ENCODE results near the gene LILRA2. TPM values are rescaled to one million over a fixed set of nuclear protein-coding genes. Genes with fewer than 3 reads are reported as not detected.

LILRA2 gene
- total and polyA plus RNA-seq, 9 donors = 0.51 to 1.6 (median 0.90) TPM

Other genes with a start within 250 kb of the LILRA2 start
- gene LILRA4, start 234.6 kb upstream of the LILRA2 start, total RNA-seq = not detected
- gene LILRA4, start 234.6 kb upstream of the LILRA2 start, polyA plus RNA-seq (ENCODE audit: insufficient read depth in 1 of 8, insufficient read length in 8 of 8, low replicate concordance in 1 of 8) = under 1 TPM in 1 of 8 donors, not detected in 7; 0.48 TPM
- gene LAIR1, start 208.9 kb upstream of the LILRA2 start, total RNA-seq = 5.3 TPM
- 10 to 100 TPM in 1 of 8 donors, 1 to 10 TPM in 7; 6.8 to 11.8 (median 7.4) TPM for gene LAIR1, start 208.9 kb upstream of the LILRA2 start, polyA plus RNA-seq (ENCODE audit: insufficient read depth in 1 of 8, insufficient read length in 8 of 8, low replicate concordance in 1 of 8)
- gene TTYH1, start 158.3 kb upstream of the LILRA2 start, total RNA-seq = 3.6 TPM
- 10 to 100 TPM in 1 of 8 donors, 1 to 10 TPM in 7; 2.7 to 13.1 (median 5.1) TPM for gene TTYH1, start 158.3 kb upstream of the LILRA2 start, polyA plus RNA-seq (ENCODE audit: insufficient read depth in 1 of 8, insufficient read length in 8 of 8, low replicate concordance in 1 of 8)
- 28.7 TPM for gene LENG8, start 124.6 kb upstream of the LILRA2 start, total RNA-seq
- 100 to 1,000 TPM in 6 of 8 donors, 10 to 100 TPM in 2; 47.6 to 155 (median 105) TPM for gene LENG8, start 124.6 kb upstream of the LILRA2 start, polyA plus RNA-seq (ENCODE audit: insufficient read depth in 1 of 8, insufficient read length in 8 of 8, low replicate concordance in 1 of 8)
- 2.7 TPM for gene LENG9, start 110.0 kb upstream of the LILRA2 start, total RNA-seq
- 1 to 10 TPM; 1.5 to 4.1 (median 2.5) TPM for gene LENG9, start 110.0 kb upstream of the LILRA2 start, polyA plus RNA-seq (ENCODE audit: insufficient read depth in 1 of 8, insufficient read length in 8 of 8, low replicate concordance in 1 of 8)
- gene CDC42EP5, start 100.5 kb upstream of the LILRA2 start, total RNA-seq = 39.4 TPM
- 10 to 100 TPM; 33.4 to 65.7 (median 46.5) TPM for gene CDC42EP5, start 100.5 kb upstream of the LILRA2 start, polyA plus RNA-seq (ENCODE audit: insufficient read depth in 1 of 8, insufficient read length in 8 of 8, low replicate concordance in 1 of 8)
- not detected for gene LAIR2, start 71.0 kb upstream of the LILRA2 start, total RNA-seq
- under 1 TPM in 2 of 8 donors, not detected in 6; 0.29 to 0.41 TPM for gene LAIR2, start 71.0 kb upstream of the LILRA2 start, polyA plus RNA-seq (ENCODE audit: insufficient read depth in 1 of 8, insufficient read length in 8 of 8, low replicate concordance in 1 of 8)
- gene LILRA1, start 19.8 kb downstream of the LILRA2 start, total RNA-seq = 0.31 TPM
- under 1 TPM; 0.30 to 0.73 (median 0.42) TPM for gene LILRA1, start 19.8 kb downstream of the LILRA2 start, polyA plus RNA-seq (ENCODE audit: insufficient read depth in 1 of 8, insufficient read length in 8 of 8, low replicate concordance in 1 of 8)
- gene LILRB1, start 56.7 kb downstream of the LILRA2 start, total RNA-seq = 0.53 TPM
- gene LILRB1, start 56.7 kb downstream of the LILRA2 start, polyA plus RNA-seq (ENCODE audit: insufficient read depth in 1 of 8, insufficient read length in 8 of 8, low replicate concordance in 1 of 8) = 1 to 10 TPM in 7 of 8 donors, under 1 TPM in 1; 0.98 to 2.1 (median 1.2) TPM
- gene LILRB4, start 89.2 kb downstream of the LILRA2 start, total RNA-seq = 0.71 TPM
- gene LILRB4, start 89.2 kb downstream of the LILRA2 start, polyA plus RNA-seq (ENCODE audit: insufficient read depth in 1 of 8, insufficient read length in 8 of 8, low replicate concordance in 1 of 8) = 1 to 10 TPM in 6 of 8 donors, under 1 TPM in 2; 0.93 to 2.1 (median 1.2) TPM
- gene KIR3DL3, start 150.7 kb downstream of the LILRA2 start, total RNA-seq = not detected
- gene KIR3DL3, start 150.7 kb downstream of the LILRA2 start, polyA plus RNA-seq (ENCODE audit: insufficient read depth in 1 of 8, insufficient read length in 8 of 8, low replicate concordance in 1 of 8) = not detected
- gene KIR2DL3, start 164.7 kb downstream of the LILRA2 start, total RNA-seq = not detected
- gene KIR2DL3, start 164.7 kb downstream of the LILRA2 start, polyA plus RNA-seq (ENCODE audit: insufficient read depth in 1 of 8, insufficient read length in 8 of 8, low replicate concordance in 1 of 8) = not detected
- gene KIR2DL1, start 196.0 kb downstream of the LILRA2 start, total RNA-seq = not detected
- under 1 TPM in 1 of 8 donors, not detected in 7; 0.12 TPM for gene KIR2DL1, start 196.0 kb downstream of the LILRA2 start, polyA plus RNA-seq (ENCODE audit: insufficient read depth in 1 of 8, insufficient read length in 8 of 8, low replicate concordance in 1 of 8)
- 0.04 TPM for gene KIR2DL4, start 229.8 kb downstream of the LILRA2 start, total RNA-seq
- not detected for gene KIR2DL4, start 229.8 kb downstream of the LILRA2 start, polyA plus RNA-seq (ENCODE audit: insufficient read depth in 1 of 8, insufficient read length in 8 of 8, low replicate concordance in 1 of 8)
- gene KIR3DL1, start 242.7 kb downstream of the LILRA2 start, total RNA-seq = not detected
- under 1 TPM in 1 of 8 donors, not detected in 7; 0.12 TPM for gene KIR3DL1, start 242.7 kb downstream of the LILRA2 start, polyA plus RNA-seq (ENCODE audit: insufficient read depth in 1 of 8, insufficient read length in 8 of 8, low replicate concordance in 1 of 8)

Measured in muscle of leg (tissue), 9 donors.